Lung (tissue), 12 donors: ENCODE data around the gene KSR1. TPM values are rescaled to one million over a fixed set of nuclear protein-coding genes. Genes with fewer than 3 reads are reported as not detected.

Experiments used
- ATAC-seq: fragments of 200-7000 bp; cut with Tn5 transposase; one replicate; pipeline ENCODE4 v1.9.1; 2020; ENCODE audit warnings: moderate number of reproducible peaks; ENCODE audit not compliant: insufficient read depth, low FRiP score
- DNase-seq, 3 donors: peaks; one replicate each; pipeline ENCODE4 v3.0.0-alpha.2; 2013 to 2017
- H3K27ac ChIP-seq, 2 donors: one replicate each; pipeline ENCODE4 v1.5.1; 2013; ENCODE audit warnings: mild to moderate bottlenecking in 2 of 2, moderate library complexity in 2 of 2, control low read depth in 1 of 2, inconsistent platforms in 1 of 2, low read depth in 1 of 2, low read length in 1 of 2
- H3K27me3 ChIP-seq, 3 donors: one replicate each; pipeline ENCODE4 v1.5.1; 2013; ENCODE audit warnings: low read length in 2 of 3; ENCODE audit not compliant: control insufficient read depth in 3 of 3, insufficient read depth in 3 of 3
- H3K36me3 ChIP-seq, 4 donors: one replicate each; pipeline ENCODE4 v1.5.1; 2013; ENCODE audit warnings: low read length in 4 of 4, mild to moderate bottlenecking in 1 of 4, moderate library complexity in 1 of 4; ENCODE audit not compliant: control insufficient read depth in 4 of 4, insufficient read depth in 4 of 4
- H3K4me1 ChIP-seq, 5 donors: one replicate each; pipeline ENCODE4 v1.5.1; 2013; ENCODE audit warnings: low read length in 5 of 5, mild to moderate bottlenecking in 2 of 5, moderate library complexity in 1 of 5; ENCODE audit not compliant: control insufficient read depth in 5 of 5, insufficient read depth in 5 of 5
- H3K4me3 ChIP-seq: one replicate; pipeline ENCODE4 v1.5.1; 2013; ENCODE audit warnings: mild to moderate bottlenecking, control low read depth, moderate library complexity
- H3K9ac ChIP-seq, 2 donors: one replicate each; pipeline ENCODE4 v1.5.1; 2013; ENCODE audit warnings: low read length in 2 of 2, control low read depth in 1 of 2; ENCODE audit not compliant: insufficient read depth in 1 of 2
- H3K9me3 ChIP-seq, 4 donors: one replicate each; pipeline ENCODE4 v1.5.1; 2013; ENCODE audit warnings: low read length in 3 of 4, mild to moderate bottlenecking in 1 of 4, moderate library complexity in 1 of 4; ENCODE audit not compliant: control insufficient read depth in 4 of 4, insufficient read depth in 3 of 4
- CTCF ChIP-seq: IDR thresholded peaks from 2 replicates; pipeline ENCODE4 v1.5.1; 2012; ENCODE audit warnings: mild to moderate bottlenecking; ENCODE audit errors: control extremely low read depth, extremely low read depth
- whole genome bisulfite sequencing, 2 donors: extraction: QIAGEN DNeasy Blood & Tissue Kit; methylation state at CpG; one replicate each; pipeline ENCODE4 v1.1.7; 2013; 5-methylcytosine and 5-hydroxymethylcytosine counted together
- polyA plus RNA-seq, 2 donors: library from polyadenylated mRNA; stranded (reverse); fragments of 200-250 nt; gene quantifications; one replicate each; pipeline ENCODE4 v1.2.1, GENCODE V29; 2013
- total RNA-seq, 2 donors: library from RNA; depleted of rRNA in 1 of 2; stranded (reverse); fragments of >200 nt in 1 of 2; gene quantifications; one replicate each; pipeline ENCODE4 v1.2.1, GENCODE V29; 2014 to 2021
- donor health status: control.
- donor health status: control.
- donor health status: Bipolar disorder and iron deficiency.
- donor health status: healthy.
- donor health status: DM: yes; HTN: yes; CAD: no.

Gene KSR1
- total and polyA plus RNA-seq, 4 donors: 26.8 to 70.0 (median 42.3) TPM

- no peak overlapping the region for H3K27ac ChIP-seq
- TF ChIP-seq CTCF: no peak
- peaks cover 0 to 2% (median 0%) of the 10 kb centered on the region in 4 donors for H3K36me3 ChIP-seq
- peaks cover 6 to 44% (median 19%) of the 10 kb centered on the region in 5 donors for H3K4me1 ChIP-seq
- H3K9ac ChIP-seq: no peak overlapping the region
- H3K27me3 ChIP-seq: no peaks in the 10 kb centered on the region
- H3K4me3 ChIP-seq: no peak overlapping the region
- H3K9me3 ChIP-seq: no peaks in the 10 kb centered on the region
- DNase-seq (no peak), ATAC-seq (no peak)
- WGBS, 2 donors: 93 to 94% methylated on average over 5 of the region's 5 CpGs
Measured at GRCh38 chr17:27573548-27573947, 117.3 kb downstream of the KSR1 start.

DNA sequence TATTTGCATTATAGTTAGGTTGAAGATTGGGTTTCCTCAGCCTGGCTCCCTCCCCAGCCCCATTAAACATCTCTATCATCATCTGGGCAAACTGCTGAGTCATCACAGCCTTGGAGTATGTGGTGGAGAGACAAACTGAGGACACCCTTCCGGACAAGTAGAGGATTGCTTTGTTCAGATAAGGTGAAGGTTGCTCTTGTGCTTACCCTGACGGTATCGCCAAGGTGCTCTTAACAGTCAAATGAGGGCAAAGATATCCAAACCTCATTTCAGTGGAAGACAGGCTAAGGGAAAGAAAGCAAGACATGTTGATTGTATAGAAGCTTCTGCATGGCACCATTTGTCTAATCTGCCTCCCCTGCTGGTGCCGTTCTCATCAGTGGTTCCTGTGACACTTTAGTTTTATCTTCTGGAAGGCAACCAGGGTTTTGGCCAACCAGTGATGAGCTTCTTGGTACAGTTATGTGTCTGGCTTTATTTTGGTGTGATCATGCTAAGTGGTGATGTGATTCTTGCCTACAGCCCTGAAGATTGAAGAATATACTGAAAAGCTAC lies 117.8 kb downstream of the KSR1 start:
- peaks cover 6 to 43% (median 19%) of the 10 kb centered on the region in 5 donors for H3K4me1 ChIP-seq
- H3K27me3 ChIP-seq: no peaks in the 10 kb centered on the region
- DNase-seq (no peak), ATAC-seq (no peak)
- H3K9me3 ChIP-seq: no peaks in the 10 kb centered on the region
- no peak overlapping the region for H3K27ac ChIP-seq
- H3K9ac ChIP-seq: no peak overlapping the region
- no peak for TF ChIP-seq CTCF
- 67 to 72% methylated on average over 4 of the region's 4 CpGs for WGBS, 2 donors
- peaks cover 0 to 4% (median 0%) of the 10 kb centered on the region in 4 donors for H3K36me3 ChIP-seq
- H3K4me3 ChIP-seq: no peak overlapping the region

GRCh38 chr17:27575096-27575911 lies 119.1 kb downstream of the KSR1 start:
- Histone ChIP-seq H3K4me3 (no peak overlapping the region), H3K9me3 (no peaks in the 10 kb centered on the region), H3K4me1 (peaks cover 6 to 36% (median 16%) of the 10 kb centered on the region in 5 donors), H3K36me3 (peaks cover 0 to 4% (median 0%) of the 10 kb centered on the region in 4 donors), H3K27ac (peak overlapping the region in 1 of 2 donors; percentile 54), H3K27me3 (no peaks in the 10 kb centered on the region), H3K9ac (no peak overlapping the region)
- no peak for TF ChIP-seq CTCF
- DNase-seq: no peak
- 90 to 98% methylated on average over 3 of the region's 3 CpGs for WGBS, 2 donors
- no peak for ATAC-seq
